Ovary (tissue), 9 donors: ENCODE results near the gene EIF4G3. TPM values are rescaled to one million over a fixed set of nuclear protein-coding genes. Genes with fewer than 3 reads are reported as not detected.

Source experiments
- DNase-seq, 5 donors: peaks; one replicate each; pipeline ENCODE4 v3.0.0-alpha.2; 2019 to 2020
- H3K27ac ChIP-seq, 2 donors: fragments of 200-600 bp; one replicate each; pipeline versions ENCODE4 v1.5.1 to v1.8.0; 2019 to 2022
- H3K27me3 ChIP-seq: fragments of 200-600 bp; one replicate; pipeline ENCODE4 v1.8.0; 2022
- H3K36me3 ChIP-seq: fragments of 200-600 bp; sonication (generic); one replicate; pipeline ENCODE4 v1.5.1; 2019
- H3K4me1 ChIP-seq: one replicate; pipeline ENCODE4 v1.8.1; 2013; ENCODE audit warnings: mild to moderate bottlenecking, moderate library complexity; ENCODE audit not compliant: insufficient read depth
- H3K4me3 ChIP-seq: fragments of 200-600 bp; sonication (generic); one replicate; pipeline ENCODE4 v1.5.1; 2017
- H3K9me3 ChIP-seq, 2 donors: fragments of 200-600 bp in 1 of 2; sonication (generic) in 1 of 2; one replicate each; pipeline versions ENCODE4 v1.5.1 to v1.8.1; 2013 to 2019; ENCODE audit warnings: mild to moderate bottlenecking in 1 of 2, moderate library complexity in 1 of 2
- CTCF ChIP-seq, 3 donors: fragments of 450-650 bp in 2 of 3; fragments of 200-600 bp in 1 of 3; IDR thresholded peaks; one replicate each; pipeline versions ENCODE4 v1.5.1 to v1.8.0; 2016 to 2022; ENCODE audit warnings: antibody characterized with exemption in 3 of 3, mild to moderate bottlenecking in 1 of 3
- EP300 ChIP-seq: sonication (generic); formaldehyde crosslinking; IDR thresholded peaks from one replicate; pipeline ENCODE4 v1.6.1; 2017; ENCODE audit warnings: antibody characterized with exemption
- POLR2A ChIP-seq: fragments of 450-650 bp; IDR thresholded peaks from one replicate; pipeline ENCODE4 v1.6.1; 2017; ENCODE audit warnings: antibody characterized with exemption, mild to moderate bottlenecking, moderate library complexity
- WGBS, 3 donors: extraction: QIAGEN DNeasy Blood & Tissue Kit in 1 of 3; methylation state at CpG; one replicate each; pipeline versions ENCODE4 v1.1.5 to v1.1.7; 2013 to 2017; 5-methylcytosine and 5-hydroxymethylcytosine counted together
- intact Hi-C, 4 donors: fragments of 100-400 bp; cut with DNase I; formaldehyde crosslinking; loops; one replicate each; pipeline versions ENCODE4 v1.11.0 to v1.15.1; 2022 to 2023
- polyA plus RNA-seq, 2 donors: library from polyadenylated mRNA; stranded (reverse); fragments of 200-250 nt in 1 of 2; fragments of 350-450 nt in 1 of 2; fragmentation: Illumina TruSeq in 1 of 2; extraction: RNeasy Lipid Tissue Mini Kit (QIAGEN cat#74804) in 1 of 2; gene quantifications; one replicate each; pipeline ENCODE4 v1.2.3, GENCODE V29; 2013 to 2014
- total RNA-seq, 7 donors: library from RNA; depleted of rRNA in 2 of 7; stranded (reverse); fragments of >200 nt in 2 of 7; fragmentation: NEBNext Ultra II Directional in 3 of 7; extraction: Animal tissue kit (Norgen Biotek cat#: 25700) in 3 of 7; gene quantifications; one replicate each; pipeline versions ENCODE4 v1.1.0 to v1.2.4, GENCODE V29; 2016 to 2023
- donor health status: DM: no; HTN: no; CAD: no; lungs with moderate emphysema.
- donor health status: DM: no; HTN: no; CAD: no.
- donor health status: Bipolar disorder and iron deficiency.
- donor health status: DM: yes; HTN: yes; CAD: no.
- donor health status: DM: no; HTN: no; CAD: no.
- donor health status: DM: yes; HTN: yes; CAD: no.

Gene EIF4G3
- total and polyA plus RNA-seq, 9 donors: 13.9 to 62.4 (median 39.4) TPM

GRCh38 chr1:21045351-21045750 is 131.3 kb downstream of the EIF4G3 start:
- TF ChIP-seq CTCF (IDR thresholded peaks at IDR 0.05) (no peak), EP300 (no peak), POLR2A (no peak)
- H3K27me3 ChIP-seq: no peaks in the 10 kb centered on the region
- WGBS, 3 donors: 50 to 55% (median 52%) methylated on average over 2 of the region's 2 CpGs
- intact Hi-C loops: no loop called here
- no peak overlapping the region for H3K27ac ChIP-seq
- DNase-seq: no peak
- no peak overlapping the region for H3K4me3 ChIP-seq
- no peaks in the 10 kb centered on the region for H3K4me1 ChIP-seq
- H3K36me3 ChIP-seq: no peaks in the 10 kb centered on the region
- H3K9me3 ChIP-seq: no peaks in the 10 kb centered on the region

- TF ChIP-seq POLR2A: no peak
- TF ChIP-seq CTCF (IDR thresholded peaks at IDR 0.05): no peak
- TF ChIP-seq EP300: no peak
- no peak overlapping the region for H3K4me3 ChIP-seq
- no peaks in the 10 kb centered on the region for H3K4me1 ChIP-seq
- intact Hi-C loops: no loop called here
- no peaks in the 10 kb centered on the region for H3K27me3 ChIP-seq
- 37 to 57% (median 44%) methylated on average over 2 of the region's 2 CpGs for WGBS, 3 donors
- H3K27ac ChIP-seq: no peak overlapping the region
- DNase-seq: no peak
- H3K36me3 ChIP-seq: no peaks in the 10 kb centered on the region
- no peaks in the 10 kb centered on the region for H3K9me3 ChIP-seq
These were observed 133.6 kb downstream of the EIF4G3 start for GRCh38 chr1:21042929-21043605.

GRCh38 chr1:21041541-21041940 is 135.2 kb downstream of the EIF4G3 start:
- Histone ChIP-seq H3K27ac (no peak overlapping the region), H3K4me3 (no peak overlapping the region), H3K36me3 (no peaks in the 10 kb centered on the region), H3K4me1 (no peaks in the 10 kb centered on the region), H3K9me3 (no peaks in the 10 kb centered on the region), H3K27me3 (no peaks in the 10 kb centered on the region)
- TF ChIP-seq EP300 (no peak), CTCF (IDR thresholded peaks at IDR 0.05) (no peak), POLR2A (no peak)
- WGBS, 3 donors: 91 to 97% (median 93%) methylated on average over 2 of the region's 2 CpGs
- DNase-seq: no peak
- intact Hi-C loops: no loop called here

- DNase-seq: no peak
- no peak overlapping the region for H3K27ac ChIP-seq
- H3K4me1 ChIP-seq: no peaks in the 10 kb centered on the region
- H3K27me3 ChIP-seq: no peaks in the 10 kb centered on the region
- intact Hi-C loops: no loop called here
- H3K9me3 ChIP-seq: no peaks in the 10 kb centered on the region
- 94 to 98% (median 97%) methylated on average over 3 of the region's 3 CpGs for WGBS, 3 donors
- no peak overlapping the region for H3K4me3 ChIP-seq
- no peak for TF ChIP-seq POLR2A
- no peak for TF ChIP-seq EP300
- TF ChIP-seq CTCF (IDR thresholded peaks at IDR 0.05): no peak
- no peaks in the 10 kb centered on the region for H3K36me3 ChIP-seq
These were observed 139.6 kb downstream of the EIF4G3 start for GRCh38 chr1:21037091-21037490.
